ENCODE data around the gene ATG9A.

The ATG9A gene

DNA sequence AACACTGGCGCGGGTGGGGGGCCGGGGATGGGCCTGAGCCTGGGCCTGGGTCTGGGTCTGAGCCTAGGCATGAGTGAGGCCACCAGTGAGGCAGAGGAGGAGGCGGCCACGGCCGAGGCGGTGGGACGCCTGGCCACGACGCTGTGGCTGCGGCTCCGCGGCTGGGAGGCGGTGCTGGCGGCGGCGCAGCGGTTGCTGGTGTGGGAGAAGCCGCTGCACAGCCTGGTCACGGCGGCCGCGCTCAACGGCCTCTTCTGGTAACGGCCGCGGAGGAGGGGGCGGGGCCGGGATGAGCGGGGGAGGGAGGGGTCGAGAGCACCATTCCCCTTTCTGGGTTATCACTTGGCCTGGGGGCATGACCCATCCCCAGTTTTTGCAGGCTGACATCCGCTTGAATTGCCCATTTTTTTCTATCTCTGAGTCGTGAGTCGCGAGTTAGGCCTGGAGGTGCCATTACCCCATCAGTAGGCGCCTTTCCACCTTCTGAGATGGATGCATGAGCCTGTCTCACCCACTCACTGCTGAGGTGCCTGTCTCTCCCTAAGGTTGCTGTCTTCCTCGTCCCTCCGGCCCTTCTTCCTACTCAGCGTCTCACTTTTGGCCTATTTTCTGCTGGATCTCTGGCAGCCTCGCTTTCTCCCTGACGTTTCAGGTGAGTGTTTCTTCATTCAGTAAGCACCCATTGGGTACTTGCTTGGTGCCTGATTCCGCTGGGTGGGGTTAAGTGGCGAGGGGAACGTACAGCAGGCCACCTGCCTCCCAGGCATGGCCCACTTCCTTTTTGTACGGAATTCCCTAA is 50.9 kb downstream of the ATG9A start:
- TF ChIP-seq, protein P1, sequence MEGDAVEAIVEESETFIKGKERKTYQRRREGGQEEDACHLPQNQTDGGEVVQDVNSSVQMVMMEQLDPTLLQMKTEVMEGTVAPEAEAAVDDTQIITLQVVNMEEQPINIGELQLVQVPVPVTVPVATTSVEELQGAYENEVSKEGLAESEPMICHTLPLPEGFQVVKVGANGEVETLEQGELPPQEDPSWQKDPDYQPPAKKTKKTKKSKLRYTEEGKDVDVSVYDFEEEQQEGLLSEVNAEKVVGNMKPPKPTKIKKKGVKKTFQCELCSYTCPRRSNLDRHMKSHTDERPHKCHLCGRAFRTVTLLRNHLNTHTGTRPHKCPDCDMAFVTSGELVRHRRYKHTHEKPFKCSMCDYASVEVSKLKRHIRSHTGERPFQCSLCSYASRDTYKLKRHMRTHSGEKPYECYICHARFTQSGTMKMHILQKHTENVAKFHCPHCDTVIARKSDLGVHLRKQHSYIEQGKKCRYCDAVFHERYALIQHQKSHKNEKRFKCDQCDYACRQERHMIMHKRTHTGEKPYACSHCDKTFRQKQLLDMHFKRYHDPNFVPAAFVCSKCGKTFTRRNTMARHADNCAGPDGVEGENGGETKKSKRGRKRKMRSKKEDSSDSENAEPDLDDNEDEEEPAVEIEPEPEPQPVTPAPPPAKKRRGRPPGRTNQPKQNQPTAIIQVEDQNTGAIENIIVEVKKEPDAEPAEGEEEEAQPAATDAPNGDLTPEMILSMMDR (conservative IDR thresholded peaks at IDR 0.05; ENCODE audit: low read length): no peak
- no peak for TF ChIP-seq EZH2phosphoT487 (IDR thresholded peaks at IDR 0.05; ENCODE audit: borderline replicate concordance)
- Histone ChIP-seq H3F3A (ENCODE audit: low read depth) (peaks cover 9% of the 10 kb centered on the region; the same call in 1 of the 2 replicates), H3K27me3 (ENCODE audit: insufficient read depth, low read length, poor library complexity, severe bottlenecking) (no peaks in the 10 kb centered on the region), H3K79me2 (ENCODE audit: insufficient read depth, low read length) (peaks cover 62% of the 10 kb centered on the region), H3K9ac (ENCODE audit: low read depth, low read length, poor library complexity, severe bottlenecking) (peak overlapping the region; percentile 85), H3K4me2 (ENCODE audit: low read depth, low read length, poor library complexity, severe bottlenecking) (peak overlapping the region; percentile 88), H3K4me3 (ENCODE audit: low read length, poor library complexity, severe bottlenecking) (peak overlapping the region; percentile 97), H4K20me1 (ENCODE audit: insufficient read depth, low read length, poor library complexity, severe bottlenecking) (peaks cover 32% of the 10 kb centered on the region), H2AFZ (ENCODE audit: low read length) (peak overlapping the region; percentile 80; the same call in 1 of the 2 replicates), H3K9me2 (replicated peaks; ENCODE audit: low read depth, low read length) (no peaks in the 10 kb centered on the region), H3K36me3 (ENCODE audit: insufficient read depth, low read length) (peaks cover 36% of the 10 kb centered on the region; the same call in 1 of the 2 replicates), H3K4me1 (ENCODE audit: insufficient read depth, low read length, poor library complexity, severe bottlenecking) (peaks cover 43% of the 10 kb centered on the region), H3K9me3 (ENCODE audit: insufficient read depth, low read depth, low read length) (no peaks in the 10 kb centered on the region)

GRCh38 chr2:219177552-219178376 is 51.7 kb downstream of the ATG9A start, which contains the start of gene RETREG2:
TSS of gene RETREG2 (plus strand) at chr2:219178275. CDS start at chr2:219178353, 78 bp downstream.
- Histone ChIP-seq H3K79me2 (ENCODE audit: insufficient read depth, low read length) (peaks cover 62% of the 10 kb centered on the region), H3K9ac (ENCODE audit: low read depth, low read length, poor library complexity, severe bottlenecking) (peak within 1 kb of the TSS; percentile 85), H3K9me3 (ENCODE audit: insufficient read depth, low read depth, low read length) (no peaks in the 10 kb centered on the region), H3F3A (ENCODE audit: low read depth) (peaks cover 9% of the 10 kb centered on the region; the same call in 1 of the 2 replicates), H3K4me3 (ENCODE audit: low read length, poor library complexity, severe bottlenecking) (peak within 1 kb of the TSS; percentile 97), H2AFZ (ENCODE audit: low read length) (peak within 1 kb of the TSS; percentile 80), H4K20me1 (ENCODE audit: insufficient read depth, low read length, poor library complexity, severe bottlenecking) (peaks cover 32% of the 10 kb centered on the region), H3K36me3 (ENCODE audit: insufficient read depth, low read length) (peaks cover 30% of the 10 kb centered on the region; the same call in 1 of the 2 replicates), H3K27me3 (ENCODE audit: insufficient read depth, low read length, poor library complexity, severe bottlenecking) (no peaks in the 10 kb centered on the region), H3K9me2 (replicated peaks; ENCODE audit: low read depth, low read length) (no peaks in the 10 kb centered on the region), H3K4me2 (ENCODE audit: low read depth, low read length, poor library complexity, severe bottlenecking) (peak within 1 kb of the TSS; percentile 92), H3K4me1 (ENCODE audit: insufficient read depth, low read length, poor library complexity, severe bottlenecking) (peaks cover 41% of the 10 kb centered on the region)
- TF ChIP-seq, protein P1 (conservative IDR thresholded peaks at IDR 0.05; ENCODE audit: low read length): no peak; the same call in 1 of the 2 replicates
- no peak for TF ChIP-seq EZH2phosphoT487 (IDR thresholded peaks at IDR 0.05; ENCODE audit: borderline replicate concordance)

GRCh38 chr2:219176818-219177551 is 52.5 kb downstream of the ATG9A start, which contains the start of gene CNPPD1:
TSS of gene CNPPD1 (minus strand) at chr2:219176925. CDS start at chr2:219176828, 97 bp downstream.
- H3K36me3 ChIP-seq (ENCODE audit: insufficient read depth, low read length): peaks cover 22% of the 10 kb centered on the region; the same call in 1 of the 2 replicates
- H3K79me2 ChIP-seq (ENCODE audit: insufficient read depth, low read length): peaks cover 61% of the 10 kb centered on the region
- peaks cover 32% of the 10 kb centered on the region for H4K20me1 ChIP-seq (ENCODE audit: insufficient read depth, low read length, poor library complexity, severe bottlenecking)
- TF ChIP-seq, protein P1 (conservative IDR thresholded peaks at IDR 0.05; ENCODE audit: low read length): no peak
- TF ChIP-seq EZH2phosphoT487 (IDR thresholded peaks at IDR 0.05; ENCODE audit: borderline replicate concordance): no peak
- H3K9ac ChIP-seq (ENCODE audit: low read depth, low read length, poor library complexity, severe bottlenecking): peak within 1 kb of the TSS; percentile 85
- H3F3A ChIP-seq (ENCODE audit: low read depth): peaks cover 9% of the 10 kb centered on the region; the same call in 1 of the 2 replicates
- peak within 1 kb of the TSS; percentile 77 for H2AFZ ChIP-seq (ENCODE audit: low read length)
- peaks cover 36% of the 10 kb centered on the region for H3K4me1 ChIP-seq (ENCODE audit: insufficient read depth, low read length, poor library complexity, severe bottlenecking)
- peak within 1 kb of the TSS; percentile 97 for H3K4me3 ChIP-seq (ENCODE audit: low read length, poor library complexity, severe bottlenecking)
- peak within 1 kb of the TSS; percentile 92 for H3K4me2 ChIP-seq (ENCODE audit: low read depth, low read length, poor library complexity, severe bottlenecking)
- no peaks in the 10 kb centered on the region for H3K9me3 ChIP-seq (ENCODE audit: insufficient read depth, low read depth, low read length)
- H3K27me3 ChIP-seq (ENCODE audit: insufficient read depth, low read length, poor library complexity, severe bottlenecking): no peaks in the 10 kb centered on the region
- H3K9me2 ChIP-seq (replicated peaks; ENCODE audit: low read depth, low read length): no peaks in the 10 kb centered on the region
